ENCODE data around the gene HRH3. TPM values are rescaled to one million over a fixed set of nuclear protein-coding genes. Genes with fewer than 3 reads are reported as not detected.

Gene HRH3
- total RNA-seq, 1 donor from 2014 or later = not detected

DNA sequence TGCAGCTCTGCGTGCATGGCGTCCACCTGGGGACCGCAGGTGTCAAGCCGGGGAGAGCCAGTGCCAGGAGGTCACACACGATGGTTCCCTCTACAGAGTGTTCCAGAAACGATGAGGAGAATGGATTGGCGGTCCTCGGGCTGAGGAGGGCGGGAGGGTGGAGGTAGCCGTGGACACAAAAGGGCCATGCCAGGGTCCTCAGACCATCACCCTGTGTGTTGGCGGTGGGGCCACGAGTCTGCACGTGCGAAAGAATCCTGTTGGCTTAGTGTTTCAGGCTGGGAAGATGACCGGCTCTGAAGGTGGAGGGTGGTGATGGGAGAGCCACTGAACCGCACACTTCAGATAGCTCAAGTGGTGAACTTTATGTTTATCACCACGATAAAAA lies 13.7 kb downstream of the HRH3 start:
- intact Hi-C loops (cut with DNase I) = no loop called here
- ATAC-seq (no peak), DNase-seq (ENCODE audit: low spot score) (no peak)

- intact Hi-C loops (cut with DNase I) = no loop called here
- ATAC-seq = no peak
- no peak for DNase-seq (ENCODE audit: low spot score)
Measured at GRCh38 chr20:62205618-62206387, 14.3 kb downstream of the HRH3 start.

DNA sequence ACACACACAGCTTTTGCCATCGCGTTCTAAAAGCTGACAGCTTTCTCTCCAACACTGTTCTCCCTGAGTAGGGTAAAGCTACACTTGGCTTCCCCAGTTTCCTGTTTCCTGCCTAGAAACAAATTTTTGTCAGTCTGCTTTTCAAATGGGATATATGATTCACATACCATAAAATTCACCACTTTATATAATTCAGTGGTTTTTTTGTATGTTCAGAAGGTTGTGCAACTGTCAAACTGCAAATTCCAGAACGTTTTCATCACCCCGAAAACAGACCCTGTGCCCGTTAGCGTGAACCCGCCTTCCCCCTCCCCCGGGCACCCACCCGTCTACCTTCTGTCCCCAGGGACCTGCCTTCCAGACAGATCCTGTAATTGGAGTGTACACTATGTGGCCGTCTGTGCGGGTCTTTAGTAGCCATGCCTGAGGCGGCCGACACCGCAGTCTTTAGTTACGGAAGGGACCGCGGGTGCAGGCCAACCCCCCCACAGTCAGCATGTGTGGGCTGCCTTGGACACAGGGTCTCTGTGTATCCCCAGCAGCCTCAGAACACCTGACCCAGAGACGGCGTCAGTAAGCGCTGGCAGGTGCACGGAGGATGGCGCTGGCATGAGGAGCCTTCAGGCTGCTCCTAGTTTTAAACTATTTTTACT lies 16.6 kb downstream of the HRH3 start:
- ATAC-seq (no peak), DNase-seq (ENCODE audit: low spot score) (no peak)
- intact Hi-C loops (cut with DNase I) = no loop called here

DNA sequence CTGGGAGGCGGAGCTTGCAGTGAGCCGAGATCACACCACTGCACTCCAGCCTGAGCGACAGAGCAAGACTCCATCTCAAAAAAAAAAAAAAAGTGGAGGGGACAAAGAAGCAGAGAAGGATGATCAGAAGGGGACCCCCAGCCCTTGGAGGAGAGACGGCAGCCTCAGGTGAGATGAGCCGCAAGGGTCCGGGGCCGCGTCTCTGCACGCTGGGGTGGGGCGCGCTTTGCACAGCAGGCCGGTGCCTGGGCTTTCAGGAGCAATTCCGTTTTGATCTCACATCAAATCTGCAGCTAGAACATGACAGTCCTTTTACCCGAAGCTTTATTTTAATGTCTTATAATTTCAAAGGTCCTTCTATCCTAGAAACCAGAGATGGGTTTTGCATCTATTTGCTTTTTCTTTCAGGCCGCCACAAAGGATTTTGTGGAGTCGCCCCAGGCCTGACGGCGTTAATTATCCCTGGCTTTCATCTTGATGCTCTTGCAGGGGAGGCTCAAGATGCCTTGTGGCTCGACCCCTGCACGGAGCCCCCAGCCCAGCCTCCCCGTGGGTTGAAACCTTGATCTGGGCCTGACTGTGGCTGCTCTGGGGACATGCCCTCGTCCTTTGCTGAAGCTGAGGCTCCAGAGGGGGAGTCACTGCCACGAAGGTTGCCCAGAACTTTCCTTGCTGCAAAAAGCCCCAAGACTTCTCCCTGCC lies 17.3 kb downstream of the HRH3 start:
- no peak for DNase-seq (ENCODE audit: low spot score)
- intact Hi-C loops (cut with DNase I) = no loop called here
- no peak for ATAC-seq

GRCh38 chr20:62202083-62202395 lies 18.0 kb downstream of the HRH3 start:
- intact Hi-C loops (cut with DNase I) = no loop called here
- ATAC-seq = no peak
- no peak for DNase-seq (ENCODE audit: low spot score)

GRCh38 chr20:62201173-62202082 lies 18.6 kb downstream of the HRH3 start:
- intact Hi-C loops (cut with DNase I) = no loop called here
- no peak for DNase-seq (ENCODE audit: low spot score)
- ATAC-seq = no peak

DNA sequence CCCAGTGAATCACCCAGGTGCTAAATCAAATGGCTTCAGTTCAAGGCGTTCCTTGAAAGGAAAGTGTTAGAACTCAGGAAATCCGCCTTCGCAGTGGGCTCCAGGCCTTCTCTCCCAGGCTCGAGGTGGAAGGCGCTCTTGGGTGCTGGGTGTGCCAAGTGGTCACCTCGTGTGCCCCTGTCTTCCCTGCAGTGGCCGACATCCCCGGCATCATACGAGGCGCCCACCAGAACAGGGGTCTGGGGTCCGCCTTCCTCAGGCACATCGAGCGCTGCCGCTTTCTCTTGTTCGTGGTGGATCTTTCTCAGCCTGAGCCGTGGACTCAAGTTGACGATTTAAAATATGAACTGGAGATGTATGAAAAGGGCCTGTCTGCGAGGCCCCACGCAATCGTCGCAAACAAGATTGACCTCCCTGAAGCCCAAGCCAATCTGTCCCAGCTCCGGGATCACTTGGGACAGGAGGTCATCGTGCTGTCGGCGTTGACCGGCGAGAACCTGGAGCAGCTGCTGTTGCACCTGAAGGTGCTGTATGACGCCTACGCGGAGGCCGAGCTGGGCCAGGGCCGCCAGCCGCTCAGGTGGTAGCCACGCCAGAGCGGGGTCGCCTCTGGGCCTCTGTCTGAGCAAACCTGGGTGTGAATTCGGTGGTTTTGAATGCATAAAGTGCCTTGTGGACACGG lies 19.4 kb downstream of the HRH3 start:
- intact Hi-C loops (cut with DNase I) = no loop called here
- DNase-seq (ENCODE audit: low spot score) = no peak
- ATAC-seq = no peak

DNA sequence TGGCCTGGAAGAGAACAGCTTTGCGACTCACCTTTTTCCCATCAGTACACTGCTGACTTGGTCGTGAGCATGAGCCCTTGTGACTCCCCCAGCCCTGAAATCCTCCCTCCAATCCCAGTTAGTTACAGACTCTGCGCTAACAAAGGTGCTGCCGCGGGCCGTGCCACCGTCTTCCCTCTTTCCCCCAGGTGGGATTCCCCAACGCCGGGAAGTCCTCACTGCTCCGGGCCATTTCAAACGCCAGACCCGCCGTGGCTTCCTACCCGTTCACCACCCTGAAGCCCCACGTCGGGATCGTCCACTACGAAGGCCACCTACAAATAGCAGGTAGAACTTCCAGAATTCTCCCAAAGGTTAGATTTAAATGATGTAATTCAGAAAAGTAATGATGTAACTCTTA lies 21.1 kb downstream of the HRH3 start:
- intact Hi-C loops (cut with DNase I) = no loop called here
- no peak for DNase-seq (ENCODE audit: low spot score)
- ATAC-seq = no peak

- intact Hi-C loops (cut with DNase I) = no loop called here
- DNase-seq (ENCODE audit: low spot score) (no peak), ATAC-seq (no peak)
Measured at GRCh38 chr20:62198496-62198895, 21.6 kb downstream of the HRH3 start.

- intact Hi-C loops (cut with DNase I) = no loop called here
- DNase-seq (ENCODE audit: low spot score) = no peak
Measured at GRCh38 chr20:62197801-62198200, 22.3 kb downstream of the HRH3 start.

GRCh38 chr20:62197311-62197710 lies 22.8 kb downstream of the HRH3 start:
- DNase-seq (ENCODE audit: low spot score) (no peak), ATAC-seq (no peak)
- intact Hi-C loops (cut with DNase I) = no loop called here

More at GRCh38 chr20:62197801-62198200, 22.3 kb downstream of the HRH3 start:
- no peak for ATAC-seq

DNA sequence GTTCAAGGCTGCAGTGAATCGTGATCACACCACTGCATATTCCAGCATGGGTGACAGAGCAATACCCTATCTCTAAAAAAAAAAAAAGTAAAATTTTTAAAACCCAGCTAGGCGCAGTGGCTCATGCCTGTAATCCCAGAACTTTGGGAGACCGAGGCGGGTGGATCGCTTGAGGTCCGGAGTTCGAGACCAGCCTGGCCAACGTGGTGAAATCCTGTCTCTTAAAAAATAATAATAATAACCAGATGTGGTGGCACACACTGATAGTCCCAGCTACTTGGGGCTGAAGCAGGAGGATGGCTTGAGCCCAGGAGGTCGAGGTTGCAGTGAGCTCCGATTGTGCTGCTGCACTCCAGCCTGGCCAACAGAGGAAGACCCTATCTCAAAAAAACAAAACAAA lies 23.8 kb downstream of the HRH3 start:
- no peak for DNase-seq (ENCODE audit: low spot score)
- no peak for ATAC-seq

GRCh38 chr20:62195736-62196135 lies 24.3 kb downstream of the HRH3 start:
- intact Hi-C loops (cut with DNase I) = loop anchor here (2.0 kb wide), 1 partner anchor 39 kb away; no protein-coding TSS in a partner anchor
- no peak for ATAC-seq
- no peak for DNase-seq (ENCODE audit: low spot score)

More for the DNA sequence above, 23.8 kb downstream of the HRH3 start:
- intact Hi-C loops (cut with DNase I) = no loop called here

GRCh38 chr20:62195075-62195405 lies 25.0 kb downstream of the HRH3 start:
- intact Hi-C loops (cut with DNase I) = loop anchor here (2.0 kb wide), 1 partner anchor 38 kb away; no protein-coding TSS in a partner anchor
- ATAC-seq = no peak
- no peak for DNase-seq (ENCODE audit: low spot score)

DNA sequence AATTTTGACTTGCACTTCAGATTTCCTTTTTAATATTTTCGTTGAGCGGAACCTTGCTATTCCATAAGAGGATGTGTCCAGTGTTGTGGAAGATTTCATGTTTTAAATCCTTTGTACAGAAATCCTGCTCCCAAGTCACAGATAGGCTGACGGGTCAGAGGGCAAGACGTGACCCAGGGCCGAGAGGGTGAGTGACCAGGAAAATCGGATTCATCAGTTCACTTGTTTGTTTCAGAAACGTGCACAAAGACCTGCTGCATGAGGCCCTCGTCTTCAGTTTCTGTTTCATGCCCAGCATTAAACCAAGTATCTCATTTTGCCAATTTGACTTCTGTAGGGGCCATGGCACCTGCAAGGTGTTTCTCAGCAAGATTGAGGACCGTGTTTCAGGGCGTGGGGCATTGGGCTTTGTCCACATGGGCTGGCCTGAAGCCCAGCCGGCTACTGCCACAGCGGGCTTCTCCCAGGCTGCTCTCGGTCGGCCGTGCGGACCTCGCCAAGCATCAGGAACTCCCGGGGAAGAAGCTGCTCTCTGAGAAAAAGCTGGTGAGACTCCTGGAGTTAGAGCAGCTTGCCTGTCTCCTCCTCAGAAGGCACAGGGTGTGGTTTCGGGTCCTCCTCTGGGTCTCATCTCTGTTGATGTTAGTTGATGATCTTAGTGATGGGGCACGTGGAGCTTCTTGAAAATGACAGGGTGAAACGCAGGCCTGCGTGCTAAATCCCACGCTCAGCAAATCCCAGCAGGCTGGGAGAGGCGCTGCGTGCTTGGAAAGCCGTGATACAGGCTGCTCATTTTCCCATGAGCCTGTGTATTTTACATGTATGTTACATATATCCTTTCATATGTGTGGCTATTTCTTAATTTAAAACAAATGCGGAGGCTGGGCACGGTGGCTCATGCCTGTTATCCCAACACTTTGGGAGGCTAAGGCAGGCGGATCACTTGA lies 26.7 kb downstream of the HRH3 start:
- intact Hi-C loops (cut with DNase I) = loop anchor here (2.0 kb wide), 1 partner anchor 37 kb away; no protein-coding TSS in a partner anchor
- ATAC-seq = no peak
- no peak for DNase-seq (ENCODE audit: low spot score)

DNA sequence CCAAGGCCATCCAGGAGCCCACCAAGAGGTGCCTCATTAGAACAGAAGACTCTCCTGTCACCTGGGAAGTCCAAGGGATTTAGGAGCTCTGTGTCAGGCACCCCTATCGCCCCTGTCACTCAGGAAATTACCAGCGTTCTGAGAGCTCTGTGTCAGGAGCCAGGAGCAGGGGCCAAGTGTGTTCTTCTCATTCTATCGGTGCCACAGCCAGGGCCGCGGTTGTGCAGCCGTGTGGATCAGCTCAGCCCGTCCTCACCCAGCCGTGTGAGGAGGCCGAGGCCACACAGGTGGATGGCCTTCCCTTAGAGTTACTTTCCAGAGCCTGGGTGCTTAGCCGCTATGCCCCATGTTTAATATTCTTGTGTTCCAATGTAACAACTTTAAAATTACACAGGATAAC lies 27.4 kb downstream of the HRH3 start:
- DNase-seq (ENCODE audit: low spot score) (no peak), ATAC-seq (no peak)
- intact Hi-C loops (cut with DNase I) = no loop called here

GRCh38 chr20:62191781-62192559 lies 28.1 kb downstream of the HRH3 start:
- no peak for ATAC-seq

More at GRCh38 chr20:62191781-62192559, 28.1 kb downstream of the HRH3 start:
- intact Hi-C loops (cut with DNase I) = no loop called here
- DNase-seq (ENCODE audit: low spot score) = no peak
